Esophagus muscularis mucosa (tissue), 3 donors: Measurements from ENCODE around the gene RAPGEF1.

Experiments used
- POLR2A ChIP-seq: fragments of 450-650 bp; IDR thresholded peaks from one replicate; pipeline ENCODE4 v1.6.1; 2017; ENCODE audit warnings: antibody characterized with exemption, moderate library complexity, mild to moderate bottlenecking, low read depth
- TF ChIP-seq, protein P1 (sequence below), 3 experiments: fragments of 200-600 bp in 2 of 3; fragments of 450-650 bp in 1 of 3; sonication (generic) in 2 of 3; IDR thresholded peaks; one replicate each; pipeline ENCODE4 v1.5.1; 2017 to 2019; ENCODE audit warnings: antibody characterized with exemption in 3 of 3, mild to moderate bottlenecking in 2 of 3, moderate library complexity in 1 of 3

DNA sequence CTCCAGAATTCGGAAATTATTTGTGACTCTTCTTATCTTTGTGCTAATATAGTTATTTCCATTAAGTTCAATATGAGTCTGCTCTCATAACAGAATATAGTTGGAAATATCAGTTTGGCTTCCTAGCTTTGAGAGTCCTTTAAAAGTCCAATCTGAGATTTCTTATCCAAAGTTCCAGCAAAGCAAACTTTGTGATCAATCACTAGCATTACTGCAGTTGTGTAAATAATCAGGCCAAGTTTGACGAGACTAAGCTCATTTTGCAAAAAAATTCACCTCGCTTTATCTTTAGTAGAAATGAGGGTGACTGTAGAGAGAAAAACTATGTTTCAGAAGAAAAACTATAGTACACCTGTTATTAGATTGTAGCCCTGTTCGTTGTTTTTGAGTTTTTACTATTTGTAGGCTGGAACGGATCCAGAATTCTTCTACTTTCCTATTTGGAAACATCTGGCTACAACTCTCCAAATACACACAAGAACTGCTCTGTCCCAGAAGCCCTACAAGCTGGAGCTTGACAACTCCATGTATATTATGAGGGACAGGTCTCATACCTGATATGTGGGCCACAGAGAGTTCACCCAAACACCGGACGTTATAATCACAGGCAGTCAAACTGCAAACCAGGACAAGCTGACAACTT, 47.8 kb downstream of the RAPGEF1 start:
- TF ChIP-seq POLR2A, result no peak
- TF ChIP-seq, protein P1, sequence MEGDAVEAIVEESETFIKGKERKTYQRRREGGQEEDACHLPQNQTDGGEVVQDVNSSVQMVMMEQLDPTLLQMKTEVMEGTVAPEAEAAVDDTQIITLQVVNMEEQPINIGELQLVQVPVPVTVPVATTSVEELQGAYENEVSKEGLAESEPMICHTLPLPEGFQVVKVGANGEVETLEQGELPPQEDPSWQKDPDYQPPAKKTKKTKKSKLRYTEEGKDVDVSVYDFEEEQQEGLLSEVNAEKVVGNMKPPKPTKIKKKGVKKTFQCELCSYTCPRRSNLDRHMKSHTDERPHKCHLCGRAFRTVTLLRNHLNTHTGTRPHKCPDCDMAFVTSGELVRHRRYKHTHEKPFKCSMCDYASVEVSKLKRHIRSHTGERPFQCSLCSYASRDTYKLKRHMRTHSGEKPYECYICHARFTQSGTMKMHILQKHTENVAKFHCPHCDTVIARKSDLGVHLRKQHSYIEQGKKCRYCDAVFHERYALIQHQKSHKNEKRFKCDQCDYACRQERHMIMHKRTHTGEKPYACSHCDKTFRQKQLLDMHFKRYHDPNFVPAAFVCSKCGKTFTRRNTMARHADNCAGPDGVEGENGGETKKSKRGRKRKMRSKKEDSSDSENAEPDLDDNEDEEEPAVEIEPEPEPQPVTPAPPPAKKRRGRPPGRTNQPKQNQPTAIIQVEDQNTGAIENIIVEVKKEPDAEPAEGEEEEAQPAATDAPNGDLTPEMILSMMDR (IDR thresholded peaks at IDR 0.05), result no peak
